Spinal cord (tissue), 10 donors: Measurements from ENCODE around the gene CYLD. TPM values are rescaled to one million over a fixed set of nuclear protein-coding genes. Genes with fewer than 3 reads are reported as not detected.
A peak's percentile ranks its signal among the peaks of the same experiment; 100 is the strongest.

Source experiments
- DNase-seq, 6 donors: peaks; one replicate each; pipeline versions ENCODE4 v3.0.0 to v3.0.0-alpha.2; 2013 to 2015; ENCODE audit warnings: low spot score in 6 of 6, low read depth in 4 of 6
- H3K27ac ChIP-seq: one replicate; pipeline ENCODE4 v1.5.1; 2013; ENCODE audit warnings: low read depth, low read length, control low read depth
- H3K27me3 ChIP-seq: one replicate; pipeline ENCODE4 v1.6.1; 2013; ENCODE audit warnings: low read length; ENCODE audit not compliant: control insufficient read depth, insufficient read depth
- H3K36me3 ChIP-seq: one replicate; pipeline ENCODE4 v1.6.1; 2013; ENCODE audit warnings: low read length; ENCODE audit not compliant: control insufficient read depth, insufficient read depth
- H3K4me1 ChIP-seq: one replicate; pipeline ENCODE4 v1.6.1; 2013; ENCODE audit warnings: low read length; ENCODE audit not compliant: control insufficient read depth, insufficient read depth
- H3K4me3 ChIP-seq: one replicate; pipeline ENCODE4 v1.5.1; 2013; ENCODE audit warnings: low read depth, low read length, control low read depth
- H3K9me3 ChIP-seq: one replicate; pipeline ENCODE4 v1.6.1; 2013; ENCODE audit warnings: low read length; ENCODE audit not compliant: control insufficient read depth, insufficient read depth
- WGBS: methylation state at CpG from one replicate; pipeline ENCODE4 v1.1.5; 2013; ENCODE audit warnings: missing lambda C conversion rate; ENCODE audit not compliant: insufficient coverage; 5-methylcytosine and 5-hydroxymethylcytosine counted together
- polyA plus RNA-seq, 2 donors: library from polyadenylated mRNA; unstranded; fragments of 120-200 nt; gene quantifications; one replicate each; pipeline ENCODE4 v1.2.1, GENCODE V29; 2013; ENCODE audit not compliant: insufficient read length in 2 of 2
- total RNA-seq, 2 donors: library from RNA; depleted of rRNA in 1 of 2; stranded (reverse); fragments of 120-200 nt in 1 of 2; fragments of >200 nt in 1 of 2; gene quantifications; one replicate each; pipeline versions ENCODE4 v1.2.3 to v1.2.4, GENCODE V29; 2013 to 2014
- donor health status: healthy.

Gene CYLD
- total and polyA plus RNA-seq, 4 donors = 28.4 to 65.8 (median 36.2) TPM

DNA sequence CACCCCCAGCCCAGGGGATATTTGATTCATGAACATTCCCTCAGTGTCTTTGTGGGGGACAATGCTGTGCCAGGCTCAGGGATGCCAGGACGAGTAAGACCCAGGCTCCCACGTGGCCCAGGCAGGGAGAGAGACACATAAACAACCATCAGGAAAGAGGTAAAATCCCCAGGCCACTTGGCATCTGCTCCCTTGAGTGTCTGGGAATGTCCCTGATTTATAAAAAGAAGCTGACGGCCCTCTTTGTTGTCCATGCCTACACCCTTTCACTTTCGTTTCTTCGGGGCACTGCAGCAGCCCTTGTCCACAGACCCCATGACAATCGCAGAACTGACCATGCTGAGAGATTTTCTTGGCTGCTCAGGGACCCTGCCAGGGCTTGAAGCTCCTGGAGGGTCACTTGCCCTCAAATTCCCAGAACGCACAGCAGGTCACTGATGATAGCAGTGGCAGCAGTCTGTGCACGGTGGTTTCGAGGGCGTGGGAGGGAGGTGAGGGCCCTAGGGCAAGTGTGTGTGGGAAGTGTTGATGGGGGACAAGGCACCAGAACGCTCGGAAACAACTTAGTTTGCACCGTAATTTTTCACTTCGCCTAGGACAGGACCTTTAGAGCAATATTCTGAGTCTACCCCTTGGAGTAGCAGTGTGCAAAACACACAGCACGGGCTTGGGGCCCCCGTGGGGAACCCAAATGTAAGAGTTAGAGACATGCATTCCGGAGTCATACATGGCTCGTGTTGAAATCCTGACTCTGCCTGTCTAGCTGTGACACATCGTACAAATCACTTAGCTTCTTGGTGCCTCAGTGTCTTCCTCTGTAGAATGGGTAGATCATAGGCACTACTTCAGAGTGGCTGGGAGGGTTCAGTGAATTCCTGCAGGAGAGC is 43.8 kb upstream of the CYLD start:
- peak in 2 of 6 donors; percentile 21 to 45 for DNase-seq
- no peaks in the 10 kb centered on the region for H3K9me3 ChIP-seq
- H3K36me3 ChIP-seq = peaks cover 3% of the 10 kb centered on the region
- 56% methylated on average over 19 of the region's 19 CpGs for WGBS
- H3K4me1 ChIP-seq = peaks cover 37% of the 10 kb centered on the region
- H3K4me3 ChIP-seq = peak overlapping the region; percentile 27
- peak overlapping the region; percentile 40 for H3K27ac ChIP-seq
- H3K27me3 ChIP-seq = peaks cover 12% of the 10 kb centered on the region

GRCh38 chr16:50699326-50700159 is 42.3 kb upstream of the CYLD start:
- WGBS = 93% methylated on average over 19 of the region's 19 CpGs
- peaks cover 2% of the 10 kb centered on the region for H3K27me3 ChIP-seq
- H3K9me3 ChIP-seq = peaks cover 4% of the 10 kb centered on the region
- peaks cover 31% of the 10 kb centered on the region for H3K4me1 ChIP-seq
- H3K4me3 ChIP-seq = no peak overlapping the region
- H3K27ac ChIP-seq = no peak overlapping the region
- peaks cover 3% of the 10 kb centered on the region for H3K36me3 ChIP-seq
- DNase-seq = no peak

DNA sequence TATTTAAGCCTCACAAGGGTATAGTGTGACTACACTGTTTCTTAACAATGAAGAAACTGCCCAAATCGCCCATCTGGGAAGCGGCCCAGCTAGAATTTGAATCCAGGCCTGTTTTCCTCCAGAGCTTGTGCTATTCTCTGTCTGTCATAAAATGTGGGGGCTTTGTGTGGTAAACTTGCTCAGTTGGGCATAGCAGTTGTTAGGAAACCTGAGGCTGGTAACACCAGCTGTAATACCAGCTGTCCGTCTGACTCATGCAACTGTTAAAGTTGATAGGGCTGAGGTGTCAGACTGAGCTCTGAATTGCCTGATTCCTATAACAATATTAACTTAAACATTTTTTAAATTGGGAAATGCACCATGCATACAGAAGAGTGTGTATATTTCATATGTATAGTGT is 39.2 kb upstream of the CYLD start:
- H3K4me1 ChIP-seq = peaks cover 10% of the 10 kb centered on the region
- no CpG with 5 or more reads among the region's 3 CpGs for WGBS
- peaks cover 2% of the 10 kb centered on the region for H3K27me3 ChIP-seq
- H3K36me3 ChIP-seq = peaks cover 3% of the 10 kb centered on the region
- H3K27ac ChIP-seq = no peak overlapping the region
- H3K9me3 ChIP-seq = peaks cover 8% of the 10 kb centered on the region
- H3K4me3 ChIP-seq = no peak overlapping the region
- DNase-seq = peak in 2 of 6 donors; percentile 14 to 25

DNA sequence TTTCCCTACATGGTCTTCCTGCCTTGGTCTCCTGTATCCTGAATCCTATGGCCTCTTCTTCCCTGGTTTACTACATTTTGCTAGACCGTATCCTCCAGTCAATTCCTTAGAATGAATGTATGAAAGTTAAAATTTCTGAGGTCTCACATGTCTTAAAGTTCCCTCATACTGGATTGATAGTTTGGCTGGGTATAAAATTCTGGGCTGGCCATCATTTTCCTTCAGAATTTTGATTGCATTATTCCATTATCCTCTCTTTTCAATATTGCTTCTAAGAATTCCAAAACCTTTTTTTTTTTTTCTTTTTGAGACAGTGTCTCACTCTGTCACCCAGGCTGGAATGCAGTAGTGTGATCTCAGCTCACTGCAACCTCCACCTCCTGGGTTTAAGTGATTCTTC is 37.6 kb upstream of the CYLD start:
- Histone ChIP-seq H3K27ac (no peak overlapping the region), H3K9me3 (peaks cover 8% of the 10 kb centered on the region), H3K36me3 (peaks cover 3% of the 10 kb centered on the region), H3K4me3 (no peak overlapping the region), H3K27me3 (peaks cover 2% of the 10 kb centered on the region), H3K4me1 (no peaks in the 10 kb centered on the region)
- no peak for DNase-seq
- no CpG with 5 or more reads among the region's 1 CpG for WGBS

DNA sequence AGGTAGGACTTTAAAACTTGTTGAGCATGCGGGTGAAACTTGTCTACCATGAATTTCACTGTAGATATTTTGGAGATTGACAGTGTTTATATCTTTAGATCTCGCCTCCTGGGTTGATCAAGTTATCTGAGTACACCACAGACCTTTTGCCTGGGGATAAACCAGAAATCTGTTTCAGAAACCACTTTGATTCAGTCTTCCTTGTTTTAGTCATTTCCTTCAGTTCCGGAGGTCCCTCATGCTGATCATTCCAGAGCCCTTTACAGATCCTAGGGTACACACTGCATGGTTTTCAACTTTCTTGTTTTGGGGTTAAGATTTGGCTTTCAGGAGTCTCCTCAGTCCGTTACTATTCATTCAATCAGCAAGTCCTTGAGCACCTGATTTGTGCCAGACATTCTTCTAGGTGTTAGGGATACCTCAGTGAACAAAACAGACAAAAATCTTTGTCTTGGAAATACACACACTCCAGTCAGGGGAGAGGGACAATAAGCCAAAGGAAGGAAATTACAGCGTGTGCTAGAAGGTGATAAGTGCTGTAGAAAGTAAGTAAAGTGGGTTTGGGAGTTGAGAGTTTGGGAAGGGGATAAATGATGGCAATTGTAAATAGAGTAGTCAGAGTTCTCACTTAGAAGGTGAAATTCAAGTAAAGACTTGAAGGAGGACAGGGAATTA is 36.3 kb upstream of the CYLD start:
- WGBS = 83% methylated on average over 2 of the region's 5 CpGs
- no peak for DNase-seq
- H3K27ac ChIP-seq = no peak overlapping the region

GRCh38 chr16:50706250-50706649 is 35.6 kb upstream of the CYLD start:
- H3K4me1 ChIP-seq = peaks cover 5% of the 10 kb centered on the region
- no peak overlapping the region for H3K27ac ChIP-seq
- H3K9me3 ChIP-seq = peaks cover 8% of the 10 kb centered on the region
- peaks cover 2% of the 10 kb centered on the region for H3K27me3 ChIP-seq
- no peak for DNase-seq
- H3K36me3 ChIP-seq = no peaks in the 10 kb centered on the region
- 64% methylated on average over 3 of the region's 3 CpGs for WGBS
- no peak overlapping the region for H3K4me3 ChIP-seq

More for the DNA sequence above, 36.3 kb upstream of the CYLD start:
- Histone ChIP-seq H3K4me1 (no peaks in the 10 kb centered on the region), H3K9me3 (peaks cover 8% of the 10 kb centered on the region), H3K27me3 (peaks cover 2% of the 10 kb centered on the region), H3K36me3 (no peaks in the 10 kb centered on the region), H3K4me3 (no peak overlapping the region)

DNA sequence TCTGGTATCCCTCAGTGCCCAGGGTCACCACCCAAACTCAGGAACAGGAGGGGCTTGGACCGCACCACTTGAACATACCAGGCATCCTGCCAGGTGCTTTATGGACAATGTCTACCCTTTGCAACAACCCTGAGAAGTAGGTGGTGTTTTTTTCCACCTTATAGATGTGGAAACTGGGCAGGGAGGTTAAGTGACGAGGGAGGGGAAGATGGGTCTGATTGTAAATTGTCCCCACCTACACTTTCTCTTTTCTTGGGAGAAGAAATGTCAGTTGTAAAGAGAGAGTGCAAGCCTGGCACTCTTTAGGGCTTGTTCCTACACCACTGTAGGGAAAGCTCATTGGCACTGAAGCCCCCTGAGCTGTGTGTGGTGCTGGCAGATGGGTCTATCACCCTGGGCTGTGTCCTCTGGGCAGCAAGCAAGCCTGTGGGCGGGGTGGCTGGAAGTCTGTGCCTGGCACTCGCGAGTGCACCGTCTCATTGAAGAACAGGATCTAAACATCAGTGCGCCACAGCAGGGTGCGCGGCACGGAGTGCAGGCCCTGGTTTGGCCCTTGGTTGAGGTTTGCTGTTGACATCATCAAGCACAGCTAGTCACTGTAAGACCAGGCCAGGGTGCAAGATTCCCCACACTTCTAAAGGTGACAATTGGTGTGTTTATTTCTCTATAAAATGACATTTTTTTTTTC is 33.4 kb upstream of the CYLD start:
- no peak for DNase-seq
- 80% methylated on average over 7 of the region's 10 CpGs for WGBS
- H3K27ac ChIP-seq = no peak overlapping the region

GRCh38 chr16:50709061-50709684 is 32.7 kb upstream of the CYLD start:
- no peak for DNase-seq
- H3K9me3 ChIP-seq = peaks cover 5% of the 10 kb centered on the region
- H3K4me3 ChIP-seq = no peak overlapping the region
- H3K36me3 ChIP-seq = peaks cover 3% of the 10 kb centered on the region
- peaks cover 15% of the 10 kb centered on the region for H3K4me1 ChIP-seq
- H3K27me3 ChIP-seq = peaks cover 2% of the 10 kb centered on the region
- 75% methylated on average over 4 of the region's 8 CpGs for WGBS
- H3K27ac ChIP-seq = no peak overlapping the region

More for the DNA sequence above, 33.4 kb upstream of the CYLD start:
- peaks cover 8% of the 10 kb centered on the region for H3K9me3 ChIP-seq
- H3K4me1 ChIP-seq = peaks cover 15% of the 10 kb centered on the region
- no peak overlapping the region for H3K4me3 ChIP-seq
- peaks cover 3% of the 10 kb centered on the region for H3K36me3 ChIP-seq
- H3K27me3 ChIP-seq = peaks cover 2% of the 10 kb centered on the region
